NCI-H1694 (cell line): ENCODE data around the gene IDH3G.
"Not testable (repeated sequence)": the region's sequence is repeated elsewhere in the genome, so short reads cannot be mapped to it uniquely, and the experiment has no call there.

Source experiments
- DNase-seq: peaks from one replicate; lab custom pipeline; 2025; lab: John Stamatoyannopoulos, UW

Gene IDH3G

DNA sequence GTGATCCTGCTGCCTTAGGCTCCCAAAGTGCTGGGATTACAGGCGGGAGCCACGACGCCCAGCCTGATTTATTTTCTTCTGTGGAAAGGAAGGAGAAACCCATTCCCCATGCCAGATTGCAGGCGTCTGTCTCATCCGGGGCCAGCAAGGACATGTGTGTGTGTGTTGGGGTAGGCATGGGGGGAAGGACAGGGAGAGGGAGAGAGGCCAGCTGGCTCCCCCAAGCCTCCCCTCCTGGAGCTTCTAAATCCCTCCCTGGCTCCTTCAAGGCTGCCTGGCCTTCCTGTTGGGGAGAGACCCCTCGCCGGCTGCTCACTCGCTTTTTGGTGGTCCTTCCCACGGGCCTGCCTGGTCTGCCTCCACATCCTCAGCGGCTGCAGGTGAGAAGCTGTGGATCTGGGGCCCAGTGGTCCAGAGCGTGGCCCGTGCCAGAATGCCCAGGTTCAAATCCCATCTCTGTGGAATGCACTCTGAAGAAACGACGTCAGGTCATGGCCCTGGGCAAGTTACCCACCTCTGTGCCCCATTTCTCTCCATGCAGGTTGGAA lies 31.5 kb downstream of the IDH3G start:
- DNase-seq = no peak

DNA sequence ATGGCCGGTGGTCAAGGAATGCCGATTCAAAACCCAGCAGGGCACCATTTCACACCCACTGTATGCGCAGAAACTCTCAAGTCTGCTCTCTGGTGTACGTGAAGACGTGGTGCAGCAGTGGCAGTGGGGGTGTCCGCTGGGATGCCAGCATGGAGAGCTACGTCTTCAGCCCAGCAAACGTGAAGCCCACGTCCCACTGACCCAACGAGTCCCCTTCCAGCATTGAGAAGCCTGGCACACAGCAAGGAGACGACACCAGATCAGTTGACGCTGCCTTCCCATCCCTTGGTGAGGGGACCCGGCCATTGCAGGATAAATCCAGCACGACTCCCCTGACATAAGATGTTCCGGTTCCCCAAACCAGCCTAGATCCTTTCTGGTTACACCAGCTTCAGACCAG lies 32.3 kb downstream of the IDH3G start:
- no peak for DNase-seq

- DNase-seq = no peak
Measured at GRCh38 chrX:153755136-153755535, 39.0 kb downstream of the IDH3G start.

DNA sequence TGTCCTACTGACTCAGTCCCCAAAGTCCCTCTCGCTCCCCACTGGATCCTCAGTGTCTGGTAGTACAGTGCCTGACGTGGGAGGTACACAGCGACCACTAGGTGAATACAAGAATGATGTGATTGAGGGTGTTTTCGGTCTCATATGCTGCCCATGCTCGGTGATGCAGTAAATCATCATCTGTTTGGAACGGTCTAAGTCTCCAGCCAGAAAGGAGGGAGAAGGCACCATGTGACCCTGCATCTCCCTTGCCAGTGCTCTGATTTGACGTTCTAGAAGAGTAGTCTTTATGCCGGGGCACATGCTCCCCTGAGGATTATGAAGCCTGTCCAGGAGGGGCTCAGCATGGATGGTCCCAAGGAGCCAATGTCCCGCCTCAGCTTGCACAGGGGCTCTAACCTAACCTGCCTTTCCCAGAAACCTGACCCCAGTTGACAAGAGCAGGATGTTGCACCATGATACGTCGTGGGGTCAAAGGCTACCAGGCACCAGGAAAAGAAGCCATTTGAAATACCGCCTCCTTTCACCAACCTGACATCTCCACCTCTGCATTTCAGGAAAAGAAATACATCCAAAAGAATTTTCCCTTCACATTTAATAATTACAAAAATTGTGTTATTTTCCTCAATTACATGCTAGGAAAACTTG lies 43.9 kb downstream of the IDH3G start:
- peak; percentile 57 for DNase-seq

- not testable (repeated sequence) for DNase-seq
Measured at GRCh38 chrX:153749017-153749416, 45.2 kb downstream of the IDH3G start.

- DNase-seq = not testable (repeated sequence)
Measured at GRCh38 chrX:153746991-153747390, 47.2 kb downstream of the IDH3G start.

- DNase-seq = no peak
Measured at GRCh38 chrX:153746359-153746758, 47.8 kb downstream of the IDH3G start.

- DNase-seq = not testable (repeated sequence)
Measured at GRCh38 chrX:153745067-153745433, 49.1 kb downstream of the IDH3G start.

DNA sequence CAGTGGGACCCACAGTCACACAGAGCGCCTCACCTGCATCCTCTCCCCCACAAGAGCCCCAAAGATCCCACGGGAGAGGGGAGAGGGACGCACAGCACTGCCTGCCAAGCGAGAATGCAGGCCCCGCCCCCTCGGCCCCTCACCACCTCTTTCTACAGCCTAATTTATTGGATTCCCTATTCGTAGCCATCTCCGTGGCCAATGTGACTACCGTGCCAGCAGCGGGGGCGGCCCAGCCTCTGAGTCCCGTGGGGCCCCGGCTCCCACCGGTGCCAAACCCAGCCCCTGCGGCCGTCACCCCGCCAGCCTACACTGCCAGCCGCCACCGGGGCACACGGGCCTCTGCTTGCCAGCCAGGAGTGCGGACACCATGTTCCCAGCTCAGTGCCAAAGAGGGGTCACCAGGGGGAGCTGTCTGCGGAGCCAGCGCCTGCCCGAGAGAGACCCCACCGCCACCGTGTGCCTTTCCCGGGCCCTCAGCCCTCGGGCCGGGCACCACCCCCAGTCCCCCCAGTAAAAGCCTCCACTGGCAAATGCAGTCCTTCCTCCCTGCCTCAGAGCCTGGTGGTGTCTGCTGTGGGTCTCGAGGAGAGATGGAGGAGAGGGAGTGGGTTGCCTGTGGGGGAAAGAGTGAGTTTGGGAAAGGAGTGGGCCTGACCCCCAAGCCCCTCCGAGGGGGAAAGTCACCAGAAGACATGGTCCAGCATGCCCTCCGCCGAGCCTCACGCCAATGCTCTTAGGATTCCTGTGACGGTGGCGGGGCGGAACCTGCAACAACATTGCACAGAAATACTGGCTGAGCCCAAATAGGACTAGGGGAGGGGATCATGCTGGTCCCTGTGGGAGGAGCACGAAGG lies 49.7 kb downstream of the IDH3G start:
- DNase-seq = no peak

- not testable (repeated sequence) for DNase-seq
Measured at GRCh38 chrX:153743468-153744209, 50.5 kb downstream of the IDH3G start.

GRCh38 chrX:153742796-153743467 lies 51.2 kb downstream of the IDH3G start:
- not testable (repeated sequence) for DNase-seq

- DNase-seq = not testable (repeated sequence)
Measured at GRCh38 chrX:153742111-153742510, 52.1 kb downstream of the IDH3G start.

DNA sequence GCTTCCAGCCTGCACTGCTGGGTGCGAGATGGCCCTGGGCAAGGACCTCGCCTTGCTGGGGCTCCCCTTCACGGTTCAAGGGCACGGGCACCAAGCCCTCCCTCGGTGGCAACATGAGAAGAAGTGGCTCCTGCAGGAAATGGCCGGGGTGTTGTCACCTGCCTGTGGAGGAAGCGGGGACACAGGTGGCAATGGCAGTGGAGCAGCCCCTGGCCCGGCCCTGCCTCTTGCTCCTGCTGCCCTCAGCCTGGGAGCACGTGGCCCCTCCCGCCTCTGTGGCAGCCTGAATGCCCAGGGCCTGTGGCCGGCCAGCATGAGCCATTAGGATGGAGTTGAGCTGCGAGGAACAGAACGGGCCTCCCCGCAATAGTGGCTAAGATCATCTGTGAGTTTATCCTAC lies 52.7 kb downstream of the IDH3G start:
- DNase-seq = no peak

DNA sequence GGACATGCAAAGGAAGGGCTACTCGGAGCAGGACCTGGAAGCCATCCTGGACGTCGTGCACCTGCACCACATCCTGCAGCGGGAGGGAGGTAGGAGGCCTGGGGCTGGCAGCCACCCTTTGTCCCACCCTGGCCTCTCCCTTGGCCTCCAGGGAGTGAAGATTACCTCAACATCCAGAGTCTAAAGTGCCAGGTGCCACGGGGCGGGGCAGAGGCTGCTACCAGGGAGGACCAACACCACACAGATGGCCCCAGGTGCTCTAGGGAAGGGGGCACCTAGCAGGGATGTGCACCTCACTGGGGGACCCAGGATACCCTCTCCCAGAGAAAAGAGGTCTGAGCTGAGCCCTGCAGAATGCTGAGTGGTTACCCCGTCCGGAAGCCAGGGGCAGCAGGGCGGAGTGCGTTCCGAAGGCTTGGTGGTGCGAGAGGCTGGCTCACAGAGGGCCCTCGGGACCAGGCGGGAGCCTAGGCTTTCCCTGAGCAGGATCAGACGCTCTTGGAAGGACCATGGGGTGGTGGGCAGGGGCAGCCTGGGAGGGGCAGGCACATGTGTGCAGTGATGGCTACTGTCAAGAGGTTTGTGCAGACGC lies 53.4 kb downstream of the IDH3G start:
- no peak for DNase-seq

DNA sequence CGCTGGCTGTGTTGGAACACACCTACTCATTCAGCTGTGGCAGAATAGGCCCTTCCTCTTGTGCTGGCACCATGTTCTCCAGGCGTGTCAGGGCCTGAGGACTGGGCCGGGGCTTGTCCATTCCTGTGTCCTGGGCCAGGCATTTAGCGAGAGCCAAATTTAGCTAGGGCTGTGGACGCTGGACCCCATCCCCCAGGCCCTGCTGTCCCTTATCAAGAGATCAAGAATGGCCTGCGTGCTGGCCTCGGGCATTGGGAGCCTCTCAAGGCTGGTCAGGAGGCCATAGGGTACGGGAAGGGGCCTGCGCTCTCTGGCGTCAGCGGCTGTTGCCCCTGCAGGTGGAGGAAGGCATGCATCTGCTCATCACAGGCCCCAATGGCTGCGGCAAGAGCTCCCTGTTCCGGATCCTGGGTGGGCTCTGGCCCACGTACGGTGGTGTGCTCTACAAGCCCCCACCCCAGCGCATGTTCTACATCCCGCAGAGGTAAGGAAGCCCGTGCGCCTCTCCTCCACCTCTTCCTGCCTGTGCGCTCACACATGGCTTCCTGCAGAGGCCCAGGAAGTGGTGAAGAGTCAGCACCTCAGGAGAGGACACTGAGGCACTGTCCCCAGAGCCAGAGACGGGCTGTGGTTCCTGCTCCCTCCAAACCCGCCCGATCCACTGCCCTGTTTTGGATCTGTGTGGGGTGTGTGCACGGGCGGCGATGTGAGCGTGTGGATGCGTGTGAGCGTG lies 54.3 kb downstream of the IDH3G start:
- DNase-seq = no peak

DNA sequence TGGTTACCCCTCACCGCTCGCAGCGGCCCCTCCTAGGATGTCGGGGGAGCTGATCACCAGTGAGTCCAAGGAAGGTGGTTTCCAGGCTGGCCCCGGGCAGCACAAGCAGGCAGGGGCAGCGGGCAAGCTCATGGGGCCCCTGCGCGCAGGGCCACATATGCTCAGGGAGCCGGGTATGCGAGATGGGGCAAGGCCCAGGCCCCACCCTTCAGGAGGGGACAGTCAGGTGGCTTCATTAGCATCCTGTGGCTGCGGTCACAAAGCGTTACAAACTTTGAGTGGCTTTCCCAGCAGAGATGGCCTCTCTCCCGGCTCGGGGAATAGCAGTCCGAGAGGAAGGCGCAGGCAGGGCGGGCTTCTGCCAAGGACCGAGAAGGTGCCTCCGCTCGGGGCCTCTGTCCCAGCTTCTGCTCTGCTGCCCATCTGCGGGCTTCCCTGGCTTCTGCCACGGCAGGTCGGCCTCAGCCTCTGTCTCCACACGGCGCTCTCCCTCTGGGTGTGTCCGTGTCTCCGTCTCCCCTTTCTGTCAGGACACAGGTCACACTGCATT lies 56.0 kb downstream of the IDH3G start:
- DNase-seq = no peak

- DNase-seq = no peak
Measured at GRCh38 chrX:153736871-153737441, 57.2 kb downstream of the IDH3G start.

GRCh38 chrX:153736071-153736820 lies 57.9 kb downstream of the IDH3G start:
- no peak for DNase-seq
